Aorta (tissue), 5 donors: Measurements from ENCODE around the gene TMEM248. TPM values are rescaled to one million over a fixed set of nuclear protein-coding genes. Genes with fewer than 3 reads are reported as not detected.
"Not testable (repeated sequence)": the region's sequence is repeated elsewhere in the genome, so short reads cannot be mapped to it uniquely, and the experiment has no call there.

ENCODE experiments used
- ATAC-seq: fragments of 200-7000 bp; cut with Tn5 transposase; one replicate; pipeline ENCODE4 v1.9.1; 2022; ENCODE audit warnings: moderate library complexity; ENCODE audit not compliant: low FRiP score
- DNase-seq, 2 donors: peaks; one replicate each; pipeline ENCODE4 v3.0.0-alpha.2; 2020
- H3K27ac ChIP-seq, 2 donors: one replicate each; pipeline ENCODE4 v1.5.1; 2013; ENCODE audit warnings: low read length in 2 of 2, mild to moderate bottlenecking in 2 of 2, moderate library complexity in 2 of 2, control low read depth in 1 of 2, inconsistent platforms in 1 of 2, low read depth in 1 of 2
- H3K27me3 ChIP-seq, 2 donors: one replicate each; pipeline ENCODE4 v1.6.1; 2013; ENCODE audit warnings: control low read depth in 1 of 2, low read length in 1 of 2, mild to moderate bottlenecking in 1 of 2, moderate library complexity in 1 of 2; ENCODE audit not compliant: insufficient read depth in 2 of 2, control insufficient read depth in 1 of 2
- H3K36me3 ChIP-seq, 2 donors: one replicate each; pipeline ENCODE4 v1.6.1; 2013; ENCODE audit warnings: control low read depth in 1 of 2, low read length in 1 of 2, mild to moderate bottlenecking in 1 of 2; ENCODE audit not compliant: insufficient read depth in 2 of 2, control insufficient read depth in 1 of 2
- H3K4me1 ChIP-seq, 2 donors: one replicate each; pipeline ENCODE4 v1.6.1; 2013; ENCODE audit warnings: low read length in 2 of 2, control low read depth in 1 of 2, mild to moderate bottlenecking in 1 of 2, moderate library complexity in 1 of 2; ENCODE audit not compliant: insufficient read depth in 2 of 2, control insufficient read depth in 1 of 2
- H3K4me3 ChIP-seq, 2 donors: one replicate each; pipeline ENCODE4 v1.5.1; 2013; ENCODE audit warnings: low read length in 2 of 2, control low read depth in 1 of 2, mild to moderate bottlenecking in 1 of 2
- H3K9me3 ChIP-seq: one replicate; pipeline ENCODE4 v1.6.1; 2013; ENCODE audit warnings: mild to moderate bottlenecking, low read length; ENCODE audit not compliant: control insufficient read depth
- WGBS, 2 donors: extraction: QIAGEN DNeasy Blood & Tissue Kit; methylation state at CpG; one replicate each; pipeline ENCODE4 v1.1.7; 2013; 5-methylcytosine and 5-hydroxymethylcytosine counted together
- intact Hi-C, 2 donors: fragments of 100-400 bp; cut with DNase I; formaldehyde crosslinking; loops; one replicate each; pipeline versions ENCODE4 v1.14.2 to v1.15.0; 2022
- polyA plus RNA-seq, 2 donors: library from polyadenylated mRNA; stranded (reverse); fragments of 200-250 nt; gene quantifications; one replicate each; pipeline ENCODE4 v1.2.3, GENCODE V29; 2013
- total RNA-seq, 2 donors: library from RNA; stranded (reverse); fragmentation: NEBNext Ultra II Directional; extraction: Animal tissue kit (Norgen Biotek cat#: 25700); gene quantifications; one replicate each; pipeline ENCODE4 v1.2.1, GENCODE V29; 2021
- donor health status: healthy with polysubstance abuse.
- donor health status: Bipolar disorder and iron deficiency.
- donor health status: DM: no; HTN: no; CAD: no.
- donor health status: DM: no; HTN: no; CAD: no.
- donor health status: DM: yes; HTN: yes; CAD: no.

Gene TMEM248
- total and polyA plus RNA-seq, 4 donors: 24.2 to 101 (median 63.3) TPM

DNA sequence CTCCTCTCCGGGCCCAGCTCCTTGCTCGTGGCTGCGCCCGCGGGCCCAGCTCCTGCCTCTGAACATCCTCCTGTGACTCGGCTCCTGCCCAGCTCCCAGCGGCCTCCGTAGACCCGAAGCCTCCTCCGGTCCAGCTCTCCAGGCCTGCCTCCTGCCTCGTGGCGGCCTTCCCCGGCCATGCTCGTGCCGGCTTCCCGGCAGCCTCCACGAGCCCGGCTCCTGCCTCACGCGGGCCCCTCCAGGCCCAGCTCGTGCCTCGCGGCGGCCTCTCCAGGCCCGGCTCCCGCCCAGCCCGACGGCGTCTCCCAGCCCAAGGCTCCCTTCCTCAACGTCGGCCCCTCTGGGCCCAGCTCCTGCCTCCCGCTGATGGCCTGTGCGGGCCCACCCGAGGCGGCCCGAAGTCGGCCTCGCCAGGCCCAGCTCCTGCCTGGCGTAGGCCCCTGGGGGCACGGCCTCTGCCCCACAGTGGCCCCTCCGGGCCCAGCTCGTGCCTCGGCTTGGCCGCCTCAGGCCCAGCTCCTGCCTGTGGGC, 16.9 kb upstream of the TMEM248 start:
- H3K4me3 ChIP-seq: no peak overlapping the region
- H3K9me3 ChIP-seq: no peaks in the 10 kb centered on the region
- ATAC-seq: no peak
- 96% methylated on average over 39 to 44 of the region's 44 CpGs for WGBS, 2 donors
- DNase-seq: no peak
- intact Hi-C loops: no loop called here
- no peak overlapping the region for H3K27ac ChIP-seq
- H3K4me1 ChIP-seq: no peaks in the 10 kb centered on the region
- H3K36me3 ChIP-seq: no peaks in the 10 kb centered on the region
- H3K27me3 ChIP-seq: no peaks in the 10 kb centered on the region

- Histone ChIP-seq H3K27me3 (no peaks in the 10 kb centered on the region), H3K4me3 (no peak overlapping the region), H3K36me3 (no peaks in the 10 kb centered on the region), H3K9me3 (no peaks in the 10 kb centered on the region), H3K27ac (no peak overlapping the region), H3K4me1 (no peaks in the 10 kb centered on the region)
- no peak for ATAC-seq
- intact Hi-C loops: no loop called here
- no peak for DNase-seq
- WGBS, 2 donors: 89 to 91% methylated on average over 8 of the region's 8 CpGs
These were observed 15.7 kb upstream of the TMEM248 start for GRCh38 chr7:66905278-66905677.

DNA sequence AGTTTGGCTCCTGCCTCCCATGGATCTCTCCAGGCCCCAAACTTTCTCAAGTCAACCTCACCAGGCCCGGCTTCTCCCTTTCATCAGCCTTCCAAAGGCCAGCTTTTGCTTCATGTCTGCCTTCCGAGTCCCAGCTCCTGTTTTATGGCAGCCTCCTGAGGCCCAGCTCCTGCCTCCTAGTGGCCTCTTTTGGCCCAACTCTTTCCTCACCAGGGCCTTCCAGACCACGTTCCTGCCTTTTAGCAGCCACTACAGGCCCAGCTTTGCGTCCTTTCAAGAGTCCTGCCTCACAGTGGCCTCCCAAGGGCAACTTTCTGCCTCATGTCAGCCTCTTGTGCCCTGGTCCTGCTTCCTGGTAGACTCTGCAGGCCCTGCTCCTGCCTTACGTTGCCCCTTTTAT, 15.3 kb upstream of the TMEM248 start:
- no peak for DNase-seq
- Histone ChIP-seq H3K36me3 (no peaks in the 10 kb centered on the region), H3K9me3 (no peaks in the 10 kb centered on the region), H3K27me3 (no peaks in the 10 kb centered on the region), H3K4me3 (no peak overlapping the region), H3K27ac (no peak overlapping the region), H3K4me1 (no peaks in the 10 kb centered on the region)
- intact Hi-C loops: no loop called here
- ATAC-seq: no peak
- WGBS, 2 donors: 82 to 87% methylated on average over 5 of the region's 5 CpGs

DNA sequence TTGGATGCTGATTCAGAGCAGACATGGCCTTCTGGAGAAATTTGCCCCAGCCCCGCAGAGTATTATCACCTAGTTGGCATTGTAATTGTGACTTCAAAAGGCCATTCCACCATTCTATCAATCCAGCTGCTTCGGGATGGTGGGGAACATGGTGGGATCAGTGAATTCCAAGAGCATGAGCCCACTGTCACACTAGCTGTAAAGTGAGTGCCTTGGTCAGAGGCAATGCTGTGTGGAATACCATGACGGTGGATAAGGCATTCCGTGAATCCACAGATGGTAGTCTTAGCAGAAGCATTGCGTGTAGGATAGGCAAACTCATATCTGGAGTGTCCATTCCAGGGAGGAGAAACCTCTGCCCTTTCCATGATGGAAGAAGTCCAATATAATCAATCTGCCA, 13.3 kb upstream of the TMEM248 start:
- H3K27ac ChIP-seq: no peak overlapping the region
- no peak for ATAC-seq
- H3K4me3 ChIP-seq: no peak overlapping the region
- H3K9me3 ChIP-seq: no peaks in the 10 kb centered on the region
- intact Hi-C loops: no loop called here
- DNase-seq: no peak
- H3K36me3 ChIP-seq: no peaks in the 10 kb centered on the region
- WGBS, 2 donors: 94% methylated on average over 5 of the region's 5 CpGs
- H3K4me1 ChIP-seq: no peaks in the 10 kb centered on the region
- H3K27me3 ChIP-seq: no peaks in the 10 kb centered on the region

- H3K4me3 ChIP-seq, H3K27me3 ChIP-seq, ATAC-seq, intact Hi-C loops, H3K9me3 ChIP-seq, H3K4me1 ChIP-seq, H3K36me3 ChIP-seq, H3K27ac ChIP-seq, DNase-seq: not testable (repeated sequence)
- 80 to 86% methylated on average over 4 of the region's 4 CpGs for WGBS, 2 donors
These were observed 12.4 kb upstream of the TMEM248 start for GRCh38 chr7:66908598-66908997.

DNA sequence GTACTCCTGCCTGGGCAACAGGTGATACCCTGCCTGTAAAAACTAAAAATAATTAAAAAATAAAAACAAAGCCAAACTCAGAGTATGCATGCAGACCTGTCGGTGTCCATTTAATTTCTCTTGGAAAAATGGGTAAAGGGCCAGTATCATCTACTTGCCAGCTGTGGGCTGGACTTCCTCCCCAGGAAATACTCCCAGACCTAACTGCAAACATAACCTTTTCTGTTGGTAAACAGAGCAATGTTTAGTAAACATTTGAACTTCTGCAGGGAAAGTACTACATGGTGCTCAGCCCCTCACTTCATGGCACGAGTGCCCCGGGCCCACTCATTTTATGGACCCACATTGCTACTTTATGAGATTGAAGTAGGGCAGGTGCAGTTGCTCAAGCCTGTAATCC, 10.2 kb upstream of the TMEM248 start:
- intact Hi-C loops: no loop called here
- no peak overlapping the region for H3K27ac ChIP-seq
- H3K27me3 ChIP-seq: no peaks in the 10 kb centered on the region
- no peaks in the 10 kb centered on the region for H3K4me1 ChIP-seq
- H3K36me3 ChIP-seq: no peaks in the 10 kb centered on the region
- H3K4me3 ChIP-seq: no peak overlapping the region
- WGBS, 2 donors: 74 to 94% methylated on average over 3 of the region's 3 CpGs
- no peak for DNase-seq
- no peak for ATAC-seq
- H3K9me3 ChIP-seq: no peaks in the 10 kb centered on the region

GRCh38 chr7:66911191-66911590, 9.8 kb upstream of the TMEM248 start:
- not testable (repeated sequence) for DNase-seq

DNA sequence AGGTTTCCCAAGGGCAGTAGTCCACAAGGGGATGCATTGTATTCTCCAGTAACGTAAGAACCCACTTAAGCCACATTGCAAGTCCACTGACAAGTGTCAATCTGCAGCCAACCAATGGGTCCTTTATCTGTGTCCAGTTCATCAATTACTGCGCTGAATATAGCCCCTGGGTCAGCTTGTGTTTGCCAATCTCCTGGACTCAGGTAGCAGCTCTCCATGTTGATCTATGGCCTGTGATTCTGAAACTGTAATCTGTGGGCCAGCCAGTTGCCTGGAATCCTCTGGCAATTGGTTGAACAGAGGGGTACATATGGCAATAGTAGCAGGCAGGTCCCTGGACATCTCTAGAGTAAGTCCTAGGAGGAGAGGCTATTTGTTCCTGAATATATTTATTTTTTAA, 8.8 kb upstream of the TMEM248 start:
- Histone ChIP-seq H3K36me3 (no peaks in the 10 kb centered on the region), H3K27ac (no peak overlapping the region), H3K4me1 (no peaks in the 10 kb centered on the region), H3K27me3 (no peaks in the 10 kb centered on the region), H3K4me3 (no peak overlapping the region), H3K9me3 (no peaks in the 10 kb centered on the region)
- WGBS, 2 donors: 67 to 87% methylated on average over 2 of the region's 2 CpGs
- no peak for ATAC-seq
- intact Hi-C loops: no loop called here
- DNase-seq: no peak

More at GRCh38 chr7:66911191-66911590, 9.8 kb upstream of the TMEM248 start:
- H3K27ac ChIP-seq, H3K27me3 ChIP-seq, ATAC-seq, H3K9me3 ChIP-seq, intact Hi-C loops, H3K36me3 ChIP-seq, H3K4me1 ChIP-seq, H3K4me3 ChIP-seq: not testable (repeated sequence)
- WGBS, 2 donors: 87 to 94% methylated on average over 2 of the region's 2 CpGs

DNA sequence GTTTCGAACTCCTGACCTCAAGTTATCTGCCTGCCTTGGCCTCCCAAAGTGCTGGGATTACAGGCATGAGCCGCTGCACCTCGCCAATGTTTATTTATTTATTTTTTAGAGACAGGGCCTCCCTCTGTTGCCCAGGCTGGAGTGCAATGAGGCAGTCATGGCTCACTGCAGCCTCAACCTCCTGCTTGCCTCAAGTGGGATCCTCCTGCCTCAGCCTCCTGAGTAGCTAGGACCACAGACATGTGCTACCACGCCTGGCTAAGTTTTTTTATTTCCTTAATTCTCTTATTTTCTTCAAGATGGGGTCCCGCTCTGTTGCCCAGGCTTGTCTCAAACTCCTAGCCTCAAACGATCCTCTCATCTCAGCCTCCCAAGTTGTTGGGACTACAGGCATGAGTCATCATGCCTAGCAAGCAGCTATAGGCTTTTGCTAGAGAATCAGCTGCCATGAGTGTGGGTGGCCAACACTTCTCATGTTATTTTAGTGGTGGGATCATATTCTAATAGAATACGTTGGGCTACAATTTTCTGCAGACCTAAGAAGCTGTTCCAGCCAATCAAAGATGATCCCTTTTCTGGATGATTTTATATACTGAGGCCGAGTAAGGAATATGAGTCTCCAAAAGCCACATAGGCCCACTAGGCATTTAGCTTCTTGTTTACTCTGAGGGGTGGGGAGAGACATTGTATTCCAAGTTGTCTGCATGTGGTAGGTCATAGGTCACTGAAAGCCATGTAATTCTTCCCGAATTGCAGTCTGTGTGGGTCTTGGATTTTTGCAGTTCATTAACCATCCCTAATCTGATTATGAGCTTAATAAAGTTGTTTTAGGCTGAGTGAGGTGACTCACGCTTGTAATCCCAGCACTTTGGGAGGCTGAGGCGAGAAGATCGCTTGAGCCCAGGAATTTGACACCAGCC, 7.6 kb upstream of the TMEM248 start:
- intact Hi-C loops: no loop called here
- Histone ChIP-seq H3K4me3 (no peak overlapping the region), H3K27me3 (no peaks in the 10 kb centered on the region), H3K27ac (no peak overlapping the region), H3K9me3 (no peaks in the 10 kb centered on the region), H3K36me3 (no peaks in the 10 kb centered on the region), H3K4me1 (peaks cover 0 to 2% of the 10 kb centered on the region in 2 donors)
- DNase-seq (no peak), ATAC-seq (no peak)
- WGBS, 2 donors: 81 to 83% methylated on average over 12 of the region's 12 CpGs
